Measurements from ENCODE around the gene TRPM3. TPM values are rescaled to one million over a fixed set of nuclear protein-coding genes. Genes with fewer than 3 reads are reported as not detected.
"Not testable (repeated sequence)": the region's sequence is repeated elsewhere in the genome, so short reads cannot be mapped to it uniquely, and the experiment has no call there.

TRPM3 gene
- total RNA-seq, 3 donors from 2014 or later (not counting 1 experiment from before 2014, with no cell fraction given) = not detected

DNA sequence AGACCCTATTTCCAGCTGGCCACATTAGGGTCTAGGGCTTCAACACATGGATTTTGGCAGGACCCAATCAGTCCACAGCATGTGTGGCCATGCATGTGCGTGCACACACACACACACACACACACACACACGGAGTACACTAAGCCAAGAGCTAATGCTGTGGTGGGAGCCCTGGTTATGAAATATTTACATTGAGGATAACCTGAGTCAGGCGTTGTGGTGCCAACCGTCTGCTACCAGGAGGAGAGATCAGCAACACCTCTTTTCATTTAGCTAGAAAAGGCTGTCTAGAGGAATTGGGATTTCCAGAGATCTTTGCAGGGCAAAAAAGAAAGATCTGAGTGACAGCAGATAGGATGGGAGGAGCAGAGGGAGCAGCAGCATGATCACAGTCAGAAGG lies 141.5 kb downstream of the TRPM3 start:
- Mint-ChIP-seq H3K4me1 (no peaks in the 10 kb centered on the region), H3K36me3 (no peaks in the 10 kb centered on the region), H3K4me3 (no peak overlapping the region), H3K27me3 (ENCODE audit: low read depth in 2 of 2) (no peaks in the 10 kb centered on the region), H3K9me3 (peaks cover 5 to 13% of the 10 kb centered on the region in 2 donors), H3K27ac (no peak overlapping the region)
- H3K27ac ChIP-seq (ENCODE audit: low read length) = no peak overlapping the region
- no peak for ATAC-seq
- no peak overlapping the region for H3K4me3 ChIP-seq (ENCODE audit: low read length)
- DNase-seq = no peak
- TF ChIP-seq, protein P1, sequence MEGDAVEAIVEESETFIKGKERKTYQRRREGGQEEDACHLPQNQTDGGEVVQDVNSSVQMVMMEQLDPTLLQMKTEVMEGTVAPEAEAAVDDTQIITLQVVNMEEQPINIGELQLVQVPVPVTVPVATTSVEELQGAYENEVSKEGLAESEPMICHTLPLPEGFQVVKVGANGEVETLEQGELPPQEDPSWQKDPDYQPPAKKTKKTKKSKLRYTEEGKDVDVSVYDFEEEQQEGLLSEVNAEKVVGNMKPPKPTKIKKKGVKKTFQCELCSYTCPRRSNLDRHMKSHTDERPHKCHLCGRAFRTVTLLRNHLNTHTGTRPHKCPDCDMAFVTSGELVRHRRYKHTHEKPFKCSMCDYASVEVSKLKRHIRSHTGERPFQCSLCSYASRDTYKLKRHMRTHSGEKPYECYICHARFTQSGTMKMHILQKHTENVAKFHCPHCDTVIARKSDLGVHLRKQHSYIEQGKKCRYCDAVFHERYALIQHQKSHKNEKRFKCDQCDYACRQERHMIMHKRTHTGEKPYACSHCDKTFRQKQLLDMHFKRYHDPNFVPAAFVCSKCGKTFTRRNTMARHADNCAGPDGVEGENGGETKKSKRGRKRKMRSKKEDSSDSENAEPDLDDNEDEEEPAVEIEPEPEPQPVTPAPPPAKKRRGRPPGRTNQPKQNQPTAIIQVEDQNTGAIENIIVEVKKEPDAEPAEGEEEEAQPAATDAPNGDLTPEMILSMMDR (IDR thresholded peaks at IDR 0.05) = no peak
- 100% methylated on average over 2 of the region's 4 CpGs for WGBS (ENCODE audit: insufficient coverage)
- H3K4me1 ChIP-seq (ENCODE audit: control insufficient read depth, insufficient read depth, low read length) = no peaks in the 10 kb centered on the region
- no peaks in the 10 kb centered on the region for H3K36me3 ChIP-seq (ENCODE audit: control insufficient read depth, insufficient read depth, low read length)
- intact Hi-C loops (cut with micrococcal nuclease) = no loop called here
- H3K9me3 ChIP-seq (ENCODE audit: control insufficient read depth, insufficient read depth, low read length) = no peaks in the 10 kb centered on the region
- no peaks in the 10 kb centered on the region for H3K27me3 ChIP-seq (ENCODE audit: control insufficient read depth, insufficient read depth, low read length)

DNA sequence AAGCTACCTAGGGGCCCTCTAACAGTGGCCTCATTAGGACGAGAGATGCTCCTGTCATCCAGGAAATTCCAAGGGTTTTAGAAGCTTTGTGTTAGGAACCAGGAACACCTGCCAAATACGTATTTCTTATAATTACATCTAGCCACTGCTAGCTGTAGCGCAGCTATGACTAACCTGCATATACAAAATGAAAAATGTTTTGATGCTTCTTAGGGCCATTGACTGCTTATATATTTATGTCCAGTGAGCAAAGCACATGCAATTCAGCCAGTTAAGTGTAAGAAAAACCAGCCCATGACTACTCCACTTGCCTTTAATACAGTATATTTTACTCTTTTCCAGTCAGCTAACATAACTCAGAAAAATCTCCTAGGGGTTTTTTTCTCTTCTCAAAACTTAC lies 143.3 kb downstream of the TRPM3 start:
- no peak for DNase-seq

GRCh38 chr9:70975821-70976220 lies 145.6 kb downstream of the TRPM3 start:
- ATAC-seq (no peak), DNase-seq (no peak)
- Histone ChIP-seq H3K27me3 (ENCODE audit: control insufficient read depth, insufficient read depth, low read length) (no peaks in the 10 kb centered on the region), H3K36me3 (ENCODE audit: control insufficient read depth, insufficient read depth, low read length) (no peaks in the 10 kb centered on the region), H3K4me1 (ENCODE audit: control insufficient read depth, insufficient read depth, low read length) (no peaks in the 10 kb centered on the region), H3K4me3 (ENCODE audit: low read length) (no peak overlapping the region), H3K27ac (ENCODE audit: low read length) (no peak overlapping the region), H3K9me3 (ENCODE audit: control insufficient read depth, insufficient read depth, low read length) (no peaks in the 10 kb centered on the region)
- Mint-ChIP-seq H3K36me3 (no peaks in the 10 kb centered on the region), H3K27ac (no peak overlapping the region), H3K27me3 (ENCODE audit: low read depth in 2 of 2) (no peaks in the 10 kb centered on the region), H3K9me3 (peaks cover 0 to 3% of the 10 kb centered on the region in 2 donors), H3K4me1 (no peaks in the 10 kb centered on the region), H3K4me3 (no peak overlapping the region)
- intact Hi-C loops (cut with micrococcal nuclease) = no loop called here
- TF ChIP-seq, protein P1 (IDR thresholded peaks at IDR 0.05) = no peak
- 96% methylated on average over 3 of the region's 5 CpGs for WGBS (ENCODE audit: insufficient coverage)

More for the DNA sequence above, 143.3 kb downstream of the TRPM3 start:
- H3K27me3 ChIP-seq (ENCODE audit: control insufficient read depth, insufficient read depth, low read length) = no peaks in the 10 kb centered on the region
- ATAC-seq = no peak
- WGBS (ENCODE audit: insufficient coverage) = 79% methylated on average over 3 of the region's 3 CpGs
- H3K36me3 ChIP-seq (ENCODE audit: control insufficient read depth, insufficient read depth, low read length) = no peaks in the 10 kb centered on the region
- Mint-ChIP-seq H3K4me1 (no peaks in the 10 kb centered on the region), H3K4me3 (no peak overlapping the region), H3K27ac (no peak overlapping the region), H3K9me3 (peaks cover 2 to 8% of the 10 kb centered on the region in 2 donors), H3K36me3 (no peaks in the 10 kb centered on the region), H3K27me3 (ENCODE audit: low read depth in 2 of 2) (no peaks in the 10 kb centered on the region)
- no peak overlapping the region for H3K4me3 ChIP-seq (ENCODE audit: low read length)
- no peaks in the 10 kb centered on the region for H3K9me3 ChIP-seq (ENCODE audit: control insufficient read depth, insufficient read depth, low read length)
- TF ChIP-seq, protein P1 (IDR thresholded peaks at IDR 0.05) = no peak
- no peaks in the 10 kb centered on the region for H3K4me1 ChIP-seq (ENCODE audit: control insufficient read depth, insufficient read depth, low read length)
- no peak overlapping the region for H3K27ac ChIP-seq (ENCODE audit: low read length)
- intact Hi-C loops (cut with micrococcal nuclease) = no loop called here

- no peak for DNase-seq
Observed at GRCh38 chr9:70971723-70972122, 149.7 kb downstream of the TRPM3 start.

DNA sequence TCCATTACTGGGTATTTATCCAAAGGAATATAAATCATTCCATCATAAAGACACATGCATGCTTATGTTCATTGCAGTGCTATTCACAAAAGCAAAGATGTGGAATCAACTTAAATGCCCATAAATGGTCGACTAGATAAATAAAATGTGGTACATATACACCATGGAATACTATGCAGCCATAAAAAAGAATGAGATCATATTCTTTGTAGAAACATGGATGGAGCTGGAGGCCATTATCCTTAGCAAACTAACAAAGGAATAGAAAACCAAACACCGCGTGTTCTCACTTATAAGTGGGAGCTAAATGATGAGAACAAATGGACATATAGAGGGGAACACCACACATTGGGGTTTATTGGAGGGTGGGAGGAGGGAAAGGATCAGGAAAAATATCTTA lies 155.0 kb downstream of the TRPM3 start:
- H3K9me3 Mint-ChIP-seq; H3K36me3 ChIP-seq (ENCODE audit: control insufficient read depth, insufficient read depth, low read length); H3K4me3 Mint-ChIP-seq; H3K27me3 ChIP-seq (ENCODE audit: control insufficient read depth, insufficient read depth, low read length); H3K4me1 Mint-ChIP-seq; H3K27me3 Mint-ChIP-seq (ENCODE audit: low read depth in 2 of 2); H3K4me1 ChIP-seq (ENCODE audit: control insufficient read depth, insufficient read depth, low read length); H3K4me3 ChIP-seq (ENCODE audit: low read length); ATAC-seq; DNase-seq; H3K36me3 Mint-ChIP-seq; H3K27ac Mint-ChIP-seq; H3K9me3 ChIP-seq (ENCODE audit: control insufficient read depth, insufficient read depth, low read length); H3K27ac ChIP-seq (ENCODE audit: low read length); intact Hi-C loops (cut with micrococcal nuclease): not testable (repeated sequence)
- WGBS (ENCODE audit: insufficient coverage) = 100% methylated on average over 2 of the region's 3 CpGs

More at GRCh38 chr9:70971723-70972122, 149.7 kb downstream of the TRPM3 start:
- no peak overlapping the region for H3K4me3 Mint-ChIP-seq
- intact Hi-C loops (cut with micrococcal nuclease) = no loop called here
- H3K27ac ChIP-seq (ENCODE audit: low read length) = no peak overlapping the region
- no peaks in the 10 kb centered on the region for H3K36me3 Mint-ChIP-seq
- no peaks in the 10 kb centered on the region for H3K4me1 ChIP-seq (ENCODE audit: control insufficient read depth, insufficient read depth, low read length)
- no peaks in the 10 kb centered on the region for H3K4me1 Mint-ChIP-seq
- H3K27me3 Mint-ChIP-seq (ENCODE audit: low read depth in 2 of 2) = no peaks in the 10 kb centered on the region
- H3K9me3 ChIP-seq (ENCODE audit: control insufficient read depth, insufficient read depth, low read length) = no peaks in the 10 kb centered on the region
- no peaks in the 10 kb centered on the region for H3K36me3 ChIP-seq (ENCODE audit: control insufficient read depth, insufficient read depth, low read length)
- no peak overlapping the region for H3K4me3 ChIP-seq (ENCODE audit: low read length)
- WGBS (ENCODE audit: insufficient coverage) = 50% methylated on average over 1 of the region's 1 CpG
- no peak overlapping the region for H3K27ac Mint-ChIP-seq
- H3K27me3 ChIP-seq (ENCODE audit: control insufficient read depth, insufficient read depth, low read length) = no peaks in the 10 kb centered on the region
- ATAC-seq = no peak
- peaks cover 0 to 2% of the 10 kb centered on the region in 2 donors for H3K9me3 Mint-ChIP-seq
- TF ChIP-seq, protein P1 (IDR thresholded peaks at IDR 0.05) = no peak
